GM18951 (cell line): ENCODE data around the gene CREB5.
"Not testable (repeated sequence)": the region's sequence is repeated elsewhere in the genome, so short reads cannot be mapped to it uniquely, and the experiment has no call there.

Experiments used
- POLR2A ChIP-seq: IDR thresholded peaks from 4 replicates; pipeline ENCODE4 v1.6.1; 2011; ENCODE audit warnings: mild to moderate bottlenecking; ENCODE audit not compliant: insufficient read length, insufficient read depth; ENCODE audit errors: extremely low read depth
- in situ Hi-C: fragments of 300-500 bp; cut with MboI; formaldehyde crosslinking; loops from one replicate; pipeline ENCODE4 v1.12.0; 2022; ENCODE audit warnings: low sequenced_read_pairs, mixed read lengths, inconsistent platforms; ENCODE audit not compliant: unreplicated experiment

CREB5 gene

DNA sequence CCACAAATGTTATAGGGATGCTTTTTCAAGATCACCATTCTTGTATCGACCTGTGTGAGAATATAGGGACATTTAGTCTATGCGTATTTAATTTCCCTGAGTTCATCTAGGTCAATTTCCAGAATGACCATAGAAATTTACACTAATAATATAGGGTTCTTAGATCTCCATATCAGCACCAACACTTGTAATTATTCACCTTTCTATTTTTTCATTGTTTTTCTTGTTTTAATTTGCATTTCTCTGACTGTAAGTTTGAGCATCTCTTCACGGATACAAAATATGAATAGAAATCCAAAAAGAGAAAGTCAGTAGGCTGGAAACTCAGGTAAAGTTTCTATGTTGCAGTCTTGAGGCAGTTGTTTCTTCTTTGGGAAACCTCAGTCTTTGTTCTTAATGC, 134.8 kb downstream of the CREB5 start:
- in situ Hi-C loops: no loop called here
- TF ChIP-seq POLR2A: no peak

DNA sequence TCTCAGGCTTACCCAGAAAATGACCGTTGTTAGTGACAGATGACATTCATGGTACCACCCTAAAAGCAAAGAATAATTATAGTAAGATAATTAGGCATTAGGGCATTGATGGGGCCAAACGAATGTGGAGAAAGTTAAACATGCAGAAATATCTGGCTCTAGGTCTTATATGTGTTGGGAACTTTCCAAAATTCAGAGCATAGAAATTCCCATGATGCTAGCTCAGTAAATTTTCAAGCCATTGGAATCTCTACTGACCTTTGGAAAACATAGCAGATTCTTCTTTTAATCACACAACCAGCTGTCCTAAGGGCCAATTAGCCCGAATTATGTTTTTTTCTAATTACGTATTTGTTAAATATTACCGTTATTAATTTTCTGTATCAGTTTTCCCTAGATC, 136.1 kb downstream of the CREB5 start:
- no peak for TF ChIP-seq POLR2A
- in situ Hi-C loops: no loop called here

DNA sequence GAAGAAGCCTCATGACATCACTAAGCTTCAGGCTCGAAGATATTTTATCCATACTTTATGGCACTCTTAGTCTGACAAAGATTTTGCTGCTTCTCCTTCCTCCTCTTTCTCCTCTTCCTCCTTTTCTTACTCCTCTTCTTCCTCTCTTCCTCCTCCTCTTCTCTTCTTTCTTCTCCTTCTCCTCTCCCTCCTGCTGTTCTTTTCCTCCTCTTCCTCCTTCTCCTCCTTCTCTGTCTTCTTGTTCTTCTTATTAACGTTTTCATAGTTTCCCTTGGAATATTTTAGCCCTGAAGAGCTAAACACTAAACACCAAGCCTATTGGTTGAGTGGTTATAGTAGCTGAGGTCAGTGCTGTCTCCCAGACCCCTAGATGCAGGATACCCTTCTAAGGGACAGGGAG, 137.7 kb downstream of the CREB5 start:
- no peak for TF ChIP-seq POLR2A
- in situ Hi-C loops: no loop called here

DNA sequence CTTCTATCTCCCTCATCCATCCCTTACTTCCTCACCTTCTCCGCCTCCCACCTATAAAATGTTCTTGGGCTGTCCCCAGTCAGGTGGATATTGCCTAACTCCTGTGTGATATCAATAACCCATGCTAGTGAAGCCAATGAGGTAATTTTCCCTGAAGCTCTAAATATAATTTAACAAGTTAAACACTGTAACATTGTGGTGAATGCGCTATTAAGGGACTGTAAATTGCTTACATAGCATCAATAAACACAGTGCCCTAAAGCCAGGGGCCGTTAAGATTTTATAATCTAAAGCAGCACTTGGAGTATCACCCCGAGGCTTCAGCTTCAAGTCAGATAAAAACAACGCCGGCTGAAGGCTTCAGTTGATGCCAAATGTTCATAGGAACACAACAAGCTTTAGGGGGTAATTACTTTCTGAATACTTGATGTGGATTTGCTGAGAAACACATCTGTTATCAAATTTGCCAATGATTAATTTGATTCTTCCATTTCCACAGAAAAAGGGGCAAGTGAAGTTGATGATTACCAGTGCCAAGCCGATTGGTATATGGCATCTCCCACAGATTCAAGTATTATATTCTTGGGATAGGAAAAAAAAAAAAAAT, 138.4 kb downstream of the CREB5 start:
- no peak for TF ChIP-seq POLR2A
- in situ Hi-C loops: no loop called here

DNA sequence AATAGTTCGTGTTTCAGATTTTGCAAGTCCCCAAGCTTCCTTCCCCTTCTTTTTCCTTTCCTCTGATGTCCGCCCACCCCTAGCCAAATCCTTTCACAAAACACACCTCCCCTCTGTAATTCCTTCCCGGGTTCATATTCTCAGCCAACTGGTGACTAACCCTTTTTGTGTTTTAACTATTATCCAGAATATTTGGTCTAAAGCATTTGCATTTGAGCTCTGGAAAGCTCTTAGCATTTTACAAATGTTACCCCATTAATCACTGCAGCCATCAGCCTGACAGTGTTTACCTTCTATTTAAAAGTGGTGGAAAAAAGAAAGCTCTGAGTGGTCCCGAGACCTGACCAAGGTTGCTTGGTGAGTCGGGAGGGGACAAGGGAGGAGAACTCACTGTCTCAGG, 139.0 kb downstream of the CREB5 start:
- in situ Hi-C loops: no loop called here
- TF ChIP-seq POLR2A: no peak

DNA sequence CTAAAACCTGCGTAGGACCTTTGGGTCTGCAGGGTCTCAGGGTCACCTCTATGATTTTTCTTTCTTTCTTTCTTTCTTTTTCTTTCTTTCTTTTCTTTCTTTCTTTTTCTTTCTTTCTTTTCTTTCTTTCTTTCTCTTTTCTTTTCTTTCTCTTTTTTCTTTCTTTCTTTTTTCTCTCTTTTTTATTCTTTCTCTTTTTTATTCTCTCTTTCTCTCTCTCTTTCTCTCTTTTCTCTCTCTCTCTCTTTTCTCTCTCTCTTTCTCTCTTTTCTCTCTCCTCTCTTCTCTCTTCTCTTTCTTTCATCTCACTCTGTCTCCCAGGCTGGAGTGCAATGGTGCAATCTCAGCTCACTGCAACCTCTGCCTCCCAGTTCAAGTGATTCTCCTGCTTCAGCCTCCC, 139.4 kb downstream of the CREB5 start:
- in situ Hi-C loops: not testable (repeated sequence)

DNA sequence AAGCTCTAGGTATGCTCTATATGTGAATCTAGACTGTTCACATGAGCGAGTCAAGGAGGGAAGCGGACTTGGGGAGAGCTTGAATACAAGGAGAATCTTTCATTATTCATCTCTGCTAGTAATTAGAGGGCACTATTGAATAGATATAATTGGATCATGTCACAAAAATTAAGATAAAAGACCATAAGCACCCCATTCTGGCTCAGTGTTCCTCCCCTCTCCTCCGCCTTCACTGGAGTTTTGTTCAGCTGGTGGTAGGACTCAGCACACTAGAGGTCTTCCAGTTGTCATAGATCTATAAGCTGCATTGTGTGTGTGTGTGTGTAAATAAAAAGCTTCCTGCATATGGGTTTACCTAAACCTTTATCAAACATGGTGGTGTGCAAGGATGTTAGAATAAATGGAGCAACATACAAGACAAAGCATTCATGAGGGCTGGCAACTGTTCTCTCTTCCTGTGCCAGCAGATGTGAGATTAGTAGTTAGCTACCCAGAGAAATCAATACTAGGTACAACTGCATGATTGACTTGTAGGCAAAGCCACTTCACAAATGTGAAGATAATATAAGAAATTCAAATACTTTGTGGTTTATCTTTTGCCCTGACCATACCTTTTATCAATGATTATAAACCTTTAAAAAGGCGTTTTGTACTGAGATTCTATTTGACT, 142.6 kb downstream of the CREB5 start:
- TF ChIP-seq POLR2A: no peak
- in situ Hi-C loops: no loop called here

DNA sequence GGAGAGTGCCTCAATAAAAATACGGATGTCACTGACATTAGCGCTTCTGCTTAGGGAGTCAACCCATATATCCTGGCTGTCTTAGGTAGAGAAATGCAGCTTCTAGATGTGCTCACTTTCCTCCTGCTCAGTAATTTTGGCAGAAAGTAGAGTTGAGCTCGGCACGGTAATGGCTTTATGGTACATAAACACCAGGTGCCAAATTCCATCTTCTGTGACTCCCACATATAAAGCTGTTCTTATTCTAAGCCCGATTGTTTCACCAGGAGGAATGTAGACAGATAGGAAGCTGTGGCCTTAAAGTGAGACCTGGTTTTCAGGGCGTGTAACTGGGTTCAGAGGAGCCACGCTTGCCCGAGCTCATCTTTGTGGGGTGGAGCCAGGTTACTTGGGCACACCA, 143.7 kb downstream of the CREB5 start:
- TF ChIP-seq POLR2A: no peak
- in situ Hi-C loops: no loop called here

DNA sequence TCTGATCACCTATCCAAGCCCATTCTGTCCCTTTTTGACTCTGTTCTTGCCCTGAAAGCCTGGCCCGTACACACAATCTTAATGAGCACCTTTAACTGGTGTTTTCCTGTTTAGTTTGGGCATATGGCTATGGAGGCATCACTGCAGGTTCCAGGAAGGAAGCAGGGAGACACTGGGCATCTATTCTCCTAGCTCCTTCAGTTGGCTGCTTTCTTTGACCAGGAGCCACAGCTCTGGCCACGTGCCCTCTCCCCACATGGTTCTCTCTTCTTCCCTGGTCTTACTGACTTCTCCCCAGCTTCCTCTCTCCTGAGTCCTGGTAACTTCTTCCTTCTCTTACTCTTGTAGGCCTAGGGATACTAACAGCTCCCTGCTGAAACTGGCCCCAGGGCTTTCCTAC, 144.4 kb downstream of the CREB5 start:
- in situ Hi-C loops: no loop called here

DNA sequence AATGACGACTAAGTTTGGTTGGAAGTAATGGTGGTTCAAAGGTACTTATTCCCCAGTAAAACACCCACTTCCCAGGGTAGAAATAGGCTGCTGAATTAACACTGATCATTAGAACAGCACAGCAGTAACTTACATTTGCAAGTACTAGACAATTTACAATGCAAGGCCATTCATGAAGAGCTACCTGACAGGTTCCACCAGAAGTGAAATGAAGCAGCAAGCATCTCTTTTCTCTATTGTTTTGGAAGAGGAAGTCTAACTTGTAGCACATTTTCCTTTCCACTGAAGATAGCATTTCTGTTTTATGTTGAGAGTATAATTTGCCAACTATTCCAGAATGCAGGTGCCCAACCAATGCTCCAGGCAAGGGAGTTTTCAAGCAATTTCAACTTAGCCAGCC, 145.9 kb downstream of the CREB5 start:
- in situ Hi-C loops: no loop called here
- no peak for TF ChIP-seq POLR2A

More for the DNA sequence above, 144.4 kb downstream of the CREB5 start:
- TF ChIP-seq POLR2A: no peak

DNA sequence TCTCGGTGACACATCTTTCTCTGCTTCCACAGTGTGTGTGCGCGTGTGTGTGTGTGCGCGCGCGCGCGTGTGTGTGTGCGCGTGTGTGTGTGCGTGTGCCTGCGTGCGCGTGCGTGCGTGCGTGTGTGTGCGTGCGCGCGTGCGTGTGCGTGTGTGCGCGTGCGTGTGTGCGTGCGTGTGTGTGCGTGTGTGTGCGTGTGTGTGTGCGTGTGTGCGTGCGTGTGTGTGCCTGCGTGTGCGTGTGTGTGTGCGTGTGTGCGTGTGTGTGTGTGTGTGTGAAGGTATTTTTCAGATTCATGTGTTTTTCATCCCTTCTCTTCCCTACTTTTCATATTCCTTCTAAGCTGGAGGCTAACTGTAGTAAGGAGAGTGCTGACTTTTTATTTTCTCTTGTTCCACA, 148.4 kb downstream of the CREB5 start:
- TF ChIP-seq POLR2A: no peak
- in situ Hi-C loops: no loop called here

DNA sequence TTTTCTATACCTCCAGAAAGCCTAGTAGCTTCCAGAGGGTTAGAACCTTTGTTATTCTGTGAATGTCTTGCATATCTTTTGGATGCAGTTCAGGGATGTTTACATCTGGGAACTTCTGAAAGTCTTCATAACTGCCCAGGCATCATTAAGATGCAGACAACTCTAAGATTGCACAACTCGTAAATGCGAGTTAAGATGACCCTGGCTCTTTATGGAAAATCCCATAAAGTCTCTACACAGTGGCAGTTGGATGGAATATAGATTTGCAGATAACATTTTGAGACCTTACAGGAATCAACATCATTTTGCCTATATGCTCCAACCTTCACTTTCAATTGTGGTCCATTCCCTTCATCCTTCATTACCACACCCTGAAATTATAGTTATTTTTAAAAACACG, 151.7 kb downstream of the CREB5 start:
- no peak for TF ChIP-seq POLR2A
- in situ Hi-C loops: no loop called here

DNA sequence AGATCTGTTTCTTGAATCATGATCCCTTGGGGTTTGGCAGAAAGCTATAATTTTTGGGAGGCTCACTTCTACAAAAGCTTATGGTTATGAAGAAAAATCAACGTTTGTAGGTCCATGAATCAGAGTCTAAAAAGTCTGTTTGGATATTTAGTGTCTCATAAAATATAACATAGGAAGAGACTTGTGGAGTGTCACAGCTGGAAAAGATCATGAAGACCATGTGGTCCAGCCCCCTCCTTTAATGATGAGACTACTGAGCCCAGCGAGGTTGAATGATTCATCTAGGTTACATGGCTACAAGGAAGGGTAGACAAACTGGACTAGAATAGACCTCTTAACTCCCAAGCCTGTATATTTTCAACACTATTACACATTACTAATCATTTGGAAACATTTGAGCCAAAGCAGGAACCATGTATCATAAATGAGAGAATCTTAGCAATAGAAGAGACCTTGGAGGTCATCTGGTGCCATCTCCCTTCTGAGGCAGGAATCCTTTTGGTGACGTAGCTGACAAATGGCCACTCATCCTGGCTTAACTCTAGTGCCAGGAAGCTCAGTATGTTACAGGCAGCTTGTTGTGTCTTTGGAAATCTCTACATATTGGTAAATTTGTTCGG, 152.5 kb downstream of the CREB5 start:
- no peak for TF ChIP-seq POLR2A
- in situ Hi-C loops: no loop called here

DNA sequence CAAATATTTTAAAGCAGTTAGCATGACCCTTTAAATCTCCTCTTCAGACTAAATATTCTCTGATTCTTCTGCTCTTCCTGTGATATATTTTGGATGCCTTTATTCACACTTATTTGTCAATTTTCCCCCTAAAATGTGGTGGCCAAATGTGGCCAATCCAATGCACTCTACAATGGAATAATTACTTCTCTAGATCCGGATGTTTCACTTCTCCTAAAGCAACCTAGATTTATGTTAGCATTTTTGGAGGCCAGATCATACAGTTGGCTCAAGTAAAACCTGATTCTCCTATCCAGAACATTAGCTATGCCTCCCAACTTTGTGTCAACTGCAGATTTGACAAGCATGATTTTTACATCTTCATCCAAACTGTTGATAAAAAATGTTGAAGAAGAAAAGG, 153.7 kb downstream of the CREB5 start:
- in situ Hi-C loops: no loop called here
- no peak for TF ChIP-seq POLR2A
